Measurements from ENCODE around the gene SYT9.
A peak's percentile ranks its signal among the peaks of the same experiment; 100 is the strongest.

SYT9 gene

DNA sequence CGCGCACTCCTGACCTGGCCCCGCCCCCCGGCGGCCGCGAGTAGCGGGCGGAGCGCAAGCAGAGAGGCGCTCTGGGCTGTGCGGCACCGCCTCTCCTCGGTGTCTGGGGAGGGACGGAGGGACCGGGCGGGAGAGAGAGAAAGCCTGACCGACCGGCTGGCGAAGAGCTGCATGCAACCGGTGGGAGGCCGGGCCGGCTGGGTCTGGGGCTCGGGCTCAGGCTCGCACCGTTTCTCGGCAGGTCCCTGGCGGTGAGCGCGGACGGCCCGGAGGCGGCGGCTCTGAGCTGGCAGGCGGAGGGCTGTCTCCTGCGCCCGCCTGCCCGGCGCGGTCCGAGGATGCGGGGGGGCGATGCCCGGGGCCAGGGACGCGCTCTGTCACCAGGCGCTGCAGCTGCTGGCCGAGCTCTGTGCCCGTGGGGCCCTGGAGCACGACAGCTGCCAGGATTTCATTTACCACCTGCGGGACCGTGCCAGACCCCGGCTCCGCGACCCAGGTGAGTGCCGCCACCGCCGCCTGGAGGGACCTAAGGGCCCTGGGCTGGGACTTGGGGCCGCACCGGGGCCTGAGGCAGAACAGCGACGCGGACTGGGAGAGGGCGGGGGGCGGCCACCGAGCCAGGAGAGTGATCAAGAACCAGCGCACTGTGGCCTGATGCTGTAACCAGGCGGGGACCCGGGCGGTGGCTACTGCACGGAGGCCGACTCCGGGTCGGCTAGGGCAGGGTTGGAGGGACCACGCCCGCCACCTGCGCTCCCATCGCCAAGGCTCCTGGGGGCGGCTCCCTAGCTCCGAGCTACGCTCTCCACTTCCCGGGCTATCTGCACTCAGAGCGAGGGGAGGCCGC, at the start of gene SYT9:
TSS of gene SYT9 (plus strand) at position 69 of the 847 bp plus-strand sequence. CDS start at position 352, 283 bp downstream.
- H3K4me3 ChIP-seq (ENCODE audit: low read depth, low read length), result peak within 1 kb of the TSS; percentile 55
- H3K27ac ChIP-seq, result no peak within 1 kb of the TSS
- H3K27me3 ChIP-seq (replicated peaks), result peaks cover 16% of the 10 kb centered on the region
- no peaks in the 10 kb centered on the region for H3K36me3 ChIP-seq (replicated peaks)
- TF ChIP-seq CTCF (IDR thresholded peaks at IDR 0.05; ENCODE audit: low read depth, low read length, missing control alignments), result no peak
- DNase-seq, result peak; percentile 2
- in situ Hi-C loops (cut with HindIII; ENCODE audit: low pct_ligation_motif_present, low sequenced_read_pairs), result no loop called here

DNA sequence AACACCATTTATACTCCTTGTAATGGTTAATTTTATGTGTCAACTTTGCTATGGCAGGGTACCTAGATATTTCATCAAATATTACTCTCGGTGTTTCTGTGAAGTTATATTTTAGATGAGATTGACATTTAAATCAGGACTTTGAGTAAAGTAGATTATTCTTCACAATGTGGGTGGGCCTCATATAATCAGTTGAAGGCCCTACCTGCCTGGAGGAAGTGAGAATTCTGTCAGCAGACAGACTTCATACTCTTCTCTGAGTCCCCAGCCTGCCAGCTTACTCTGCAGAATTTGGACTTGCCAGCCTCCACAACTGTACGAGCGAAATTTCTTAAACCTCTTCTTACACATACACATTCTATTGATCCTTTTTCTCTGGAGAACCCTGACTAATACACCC, 49.3 kb upstream of the SYT9 start:
- DNase-seq, result no peak
- no peak overlapping the region for H3K4me3 ChIP-seq (ENCODE audit: low read depth, low read length)
- no peak for TF ChIP-seq CTCF (IDR thresholded peaks at IDR 0.05; ENCODE audit: low read depth, low read length, missing control alignments)
- no peaks in the 10 kb centered on the region for H3K27me3 ChIP-seq (replicated peaks)
- H3K27ac ChIP-seq, result no peak overlapping the region
- no peaks in the 10 kb centered on the region for H3K36me3 ChIP-seq (replicated peaks)
- in situ Hi-C loops (cut with HindIII; ENCODE audit: low pct_ligation_motif_present, low sequenced_read_pairs), result no loop called here

- in situ Hi-C loops (cut with HindIII; ENCODE audit: low pct_ligation_motif_present, low sequenced_read_pairs), result no loop called here
- H3K36me3 ChIP-seq (replicated peaks), result no peaks in the 10 kb centered on the region
- H3K27me3 ChIP-seq (replicated peaks), result no peaks in the 10 kb centered on the region
- peak; percentile 74 for DNase-seq
- peak overlapping the region; percentile 35 for H3K27ac ChIP-seq
- no peak overlapping the region for H3K4me3 ChIP-seq (ENCODE audit: low read depth, low read length)
- no peak for TF ChIP-seq CTCF (IDR thresholded peaks at IDR 0.05; ENCODE audit: low read depth, low read length, missing control alignments)
These were observed 46.9 kb upstream of the SYT9 start for GRCh38 chr11:7204778-7205177.

GRCh38 chr11:7208391-7208790, 43.3 kb upstream of the SYT9 start:
- H3K4me3 ChIP-seq (ENCODE audit: low read depth, low read length), result no peak overlapping the region
- in situ Hi-C loops (cut with HindIII; ENCODE audit: low pct_ligation_motif_present, low sequenced_read_pairs), result no loop called here
- DNase-seq, result no peak
- no peaks in the 10 kb centered on the region for H3K27me3 ChIP-seq (replicated peaks)
- no peaks in the 10 kb centered on the region for H3K36me3 ChIP-seq (replicated peaks)
- no peak overlapping the region for H3K27ac ChIP-seq
- TF ChIP-seq CTCF (IDR thresholded peaks at IDR 0.05; ENCODE audit: low read depth, low read length, missing control alignments), result no peak

- no peaks in the 10 kb centered on the region for H3K27me3 ChIP-seq (replicated peaks)
- no peak for DNase-seq
- TF ChIP-seq CTCF (IDR thresholded peaks at IDR 0.05; ENCODE audit: low read depth, low read length, missing control alignments), result no peak
- no peaks in the 10 kb centered on the region for H3K36me3 ChIP-seq (replicated peaks)
- in situ Hi-C loops (cut with HindIII; ENCODE audit: low pct_ligation_motif_present, low sequenced_read_pairs), result no loop called here
- H3K4me3 ChIP-seq (ENCODE audit: low read depth, low read length), result no peak overlapping the region
- H3K27ac ChIP-seq, result no peak overlapping the region
These were observed 32.2 kb upstream of the SYT9 start for GRCh38 chr11:7219491-7219890.

Data from brain microvascular endothelial cell (primary cell).